Ovary (tissue), 3 donors: ENCODE data around the gene OR1I1.

ENCODE experiments used
- CTCF ChIP-seq, 3 donors: fragments of 450-650 bp in 2 of 3; fragments of 200-600 bp in 1 of 3; IDR thresholded peaks; one replicate each; pipeline versions ENCODE4 v1.5.1 to v1.8.0; 2016 to 2022; ENCODE audit warnings: antibody characterized with exemption in 3 of 3, mild to moderate bottlenecking in 1 of 3
- EP300 ChIP-seq: sonication (generic); formaldehyde crosslinking; IDR thresholded peaks from one replicate; pipeline ENCODE4 v1.6.1; 2017; ENCODE audit warnings: antibody characterized with exemption
- POLR2A ChIP-seq: fragments of 450-650 bp; IDR thresholded peaks from one replicate; pipeline ENCODE4 v1.6.1; 2017; ENCODE audit warnings: antibody characterized with exemption, mild to moderate bottlenecking, moderate library complexity
- donor health status: DM: no; HTN: no; CAD: no.

DNA sequence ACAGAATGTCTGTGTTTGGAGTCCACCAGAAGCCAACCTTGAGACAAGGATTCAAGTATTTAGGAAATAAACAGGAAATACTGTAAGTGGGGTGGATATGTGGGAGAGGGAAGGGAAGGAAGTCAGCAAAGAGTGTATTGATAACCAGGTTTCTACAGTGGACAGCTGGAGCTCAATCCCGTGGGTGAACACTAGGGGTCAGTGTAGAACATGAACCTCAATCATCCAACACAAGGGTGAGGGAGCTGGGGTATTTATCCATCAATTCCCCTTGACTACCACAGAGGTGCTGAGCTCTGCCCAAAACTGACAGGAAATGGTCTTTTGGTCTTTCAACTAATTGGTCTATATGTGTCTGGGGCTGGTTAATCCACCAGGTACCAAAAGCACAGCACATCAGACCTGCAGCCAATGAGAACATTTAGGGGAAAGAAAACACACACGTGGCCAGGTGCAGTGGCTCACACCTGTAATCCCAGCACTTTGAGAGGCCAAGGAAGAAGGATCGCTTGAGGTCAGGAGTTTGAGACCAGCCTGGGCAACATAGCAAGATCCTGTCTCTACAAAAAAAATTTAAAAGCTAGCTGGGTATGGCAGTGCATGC, 19.6 kb downstream of the OR1I1 start:
- TF ChIP-seq POLR2A, result no peak
- TF ChIP-seq CTCF (IDR thresholded peaks at IDR 0.05), result no peak
- TF ChIP-seq EP300, result no peak
